Esophagus squamous epithelium (tissue), 4 donors: ENCODE measurements around the gene SMIM38.

Source experiments
- POLR2A ChIP-seq, 4 donors: fragments of 450-650 bp; IDR thresholded peaks; one replicate each; pipeline ENCODE4 v1.6.1; 2017; ENCODE audit warnings: antibody characterized with exemption in 4 of 4, mild to moderate bottlenecking in 4 of 4, moderate library complexity in 3 of 4
- TF ChIP-seq, protein P1 (sequence below), 6 experiments: fragments of 450-650 bp in 4 of 6; fragments of 200-600 bp in 2 of 6; sonication (generic) in 2 of 6; IDR thresholded peaks; one replicate each; pipeline ENCODE4 v1.5.1; 2016 to 2019; ENCODE audit warnings: antibody characterized with exemption in 6 of 6, mild to moderate bottlenecking in 4 of 6, moderate library complexity in 4 of 6

DNA sequence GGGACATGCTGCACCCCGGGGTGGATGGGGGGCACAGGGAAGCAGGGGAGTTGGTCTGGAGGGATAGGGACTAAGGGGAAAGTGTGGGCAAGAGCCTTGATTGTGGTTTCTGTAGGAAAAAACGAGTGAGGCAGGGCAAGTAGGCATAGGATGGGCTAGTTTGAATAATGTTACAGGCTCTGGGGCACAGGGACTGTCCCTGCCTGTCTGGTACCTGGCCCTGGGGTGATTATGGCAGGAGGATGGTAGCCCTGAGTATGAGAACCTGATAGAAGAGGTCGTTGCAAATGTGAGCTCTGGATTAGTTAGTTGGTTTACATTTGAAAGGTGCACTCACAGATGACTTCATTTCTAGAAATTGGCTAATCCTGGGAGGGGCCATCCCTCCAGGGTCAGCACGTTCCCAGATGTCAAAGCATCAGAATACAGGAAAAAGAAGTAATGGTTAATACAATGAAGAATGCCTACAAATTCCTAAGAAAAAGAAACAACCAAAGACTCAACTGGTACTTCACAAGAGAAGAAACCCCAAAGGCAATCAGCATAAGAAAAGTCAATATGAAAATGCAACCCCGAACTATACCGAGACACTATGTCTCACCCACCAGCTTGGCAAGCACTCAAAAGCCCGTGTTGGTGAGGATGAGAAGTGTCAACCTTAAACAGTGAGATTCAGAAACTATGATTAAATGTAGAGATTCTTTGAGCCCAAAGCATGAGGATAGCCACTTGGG lies 11.3 kb upstream of the SMIM38 start:
- no peak for TF ChIP-seq POLR2A (IDR thresholded peaks at IDR 0.05)
- TF ChIP-seq, protein P1, sequence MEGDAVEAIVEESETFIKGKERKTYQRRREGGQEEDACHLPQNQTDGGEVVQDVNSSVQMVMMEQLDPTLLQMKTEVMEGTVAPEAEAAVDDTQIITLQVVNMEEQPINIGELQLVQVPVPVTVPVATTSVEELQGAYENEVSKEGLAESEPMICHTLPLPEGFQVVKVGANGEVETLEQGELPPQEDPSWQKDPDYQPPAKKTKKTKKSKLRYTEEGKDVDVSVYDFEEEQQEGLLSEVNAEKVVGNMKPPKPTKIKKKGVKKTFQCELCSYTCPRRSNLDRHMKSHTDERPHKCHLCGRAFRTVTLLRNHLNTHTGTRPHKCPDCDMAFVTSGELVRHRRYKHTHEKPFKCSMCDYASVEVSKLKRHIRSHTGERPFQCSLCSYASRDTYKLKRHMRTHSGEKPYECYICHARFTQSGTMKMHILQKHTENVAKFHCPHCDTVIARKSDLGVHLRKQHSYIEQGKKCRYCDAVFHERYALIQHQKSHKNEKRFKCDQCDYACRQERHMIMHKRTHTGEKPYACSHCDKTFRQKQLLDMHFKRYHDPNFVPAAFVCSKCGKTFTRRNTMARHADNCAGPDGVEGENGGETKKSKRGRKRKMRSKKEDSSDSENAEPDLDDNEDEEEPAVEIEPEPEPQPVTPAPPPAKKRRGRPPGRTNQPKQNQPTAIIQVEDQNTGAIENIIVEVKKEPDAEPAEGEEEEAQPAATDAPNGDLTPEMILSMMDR (IDR thresholded peaks at IDR 0.05) = no peak
